GM18873 (cell line): ENCODE data around the gene VTI1A.
"Not testable (repeated sequence)": the region's sequence is repeated elsewhere in the genome, so short reads cannot be mapped to it uniquely, and the experiment has no call there.

Source experiments
- ATAC-seq: cut with Tn5 transposase; IDR thresholded peaks from one replicate; pipeline ENCODE4 v1.9.1; 2021; ENCODE audit warnings: mild to moderate bottlenecking, moderate library complexity, moderate number of reproducible peaks; ENCODE audit not compliant: unreplicated experiment, low FRiP score

Gene VTI1A

GRCh38 chr10:112581921-112582320, 134.9 kb downstream of the VTI1A start:
- no peak for ATAC-seq

GRCh38 chr10:112583236-112583939, 136.4 kb downstream of the VTI1A start:
- ATAC-seq, result no peak

- ATAC-seq, result no peak
These were observed 137.3 kb downstream of the VTI1A start for GRCh38 chr10:112584276-112584675.

- ATAC-seq, result no peak
These were observed 138.1 kb downstream of the VTI1A start for GRCh38 chr10:112585126-112585525.

GRCh38 chr10:112585960-112586359, 138.9 kb downstream of the VTI1A start:
- no peak for ATAC-seq

GRCh38 chr10:112587729-112588128, 140.7 kb downstream of the VTI1A start:
- no peak for ATAC-seq

- no peak for ATAC-seq
These were observed 141.4 kb downstream of the VTI1A start for GRCh38 chr10:112588225-112588990.

GRCh38 chr10:112589081-112589480, 142.1 kb downstream of the VTI1A start:
- ATAC-seq, result no peak

GRCh38 chr10:112590786-112591185, 143.8 kb downstream of the VTI1A start:
- ATAC-seq, result not testable (repeated sequence)

GRCh38 chr10:112593023-112593422, 146.0 kb downstream of the VTI1A start:
- ATAC-seq, result no peak

GRCh38 chr10:112601214-112602090, 154.4 kb downstream of the VTI1A start:
- no peak for ATAC-seq

GRCh38 chr10:112603062-112603461, 156.0 kb downstream of the VTI1A start:
- ATAC-seq, result no peak

GRCh38 chr10:112605063-112605462, 158.0 kb downstream of the VTI1A start:
- no peak for ATAC-seq

- ATAC-seq, result no peak
These were observed 160.5 kb downstream of the VTI1A start for GRCh38 chr10:112607506-112607905.

GRCh38 chr10:112613620-112614019, 166.6 kb downstream of the VTI1A start:
- ATAC-seq, result no peak

- no peak for ATAC-seq
These were observed 167.1 kb downstream of the VTI1A start for GRCh38 chr10:112614072-112614471.

- no peak for ATAC-seq
These were observed 167.6 kb downstream of the VTI1A start for GRCh38 chr10:112614586-112614985.

- ATAC-seq, result no peak
These were observed 168.3 kb downstream of the VTI1A start for GRCh38 chr10:112615269-112615668.

- ATAC-seq, result no peak
These were observed 169.6 kb downstream of the VTI1A start for GRCh38 chr10:112616647-112617046.

GRCh38 chr10:112618814-112619213, 171.8 kb downstream of the VTI1A start:
- no peak for ATAC-seq

GRCh38 chr10:112619556-112619955, 172.5 kb downstream of the VTI1A start:
- ATAC-seq, result no peak
